ENCODE data around the gene UNKL.
"Not testable (repeated sequence)": the region's sequence is repeated elsewhere in the genome, so short reads cannot be mapped to it uniquely, and the experiment has no call there.

UNKL gene

DNA sequence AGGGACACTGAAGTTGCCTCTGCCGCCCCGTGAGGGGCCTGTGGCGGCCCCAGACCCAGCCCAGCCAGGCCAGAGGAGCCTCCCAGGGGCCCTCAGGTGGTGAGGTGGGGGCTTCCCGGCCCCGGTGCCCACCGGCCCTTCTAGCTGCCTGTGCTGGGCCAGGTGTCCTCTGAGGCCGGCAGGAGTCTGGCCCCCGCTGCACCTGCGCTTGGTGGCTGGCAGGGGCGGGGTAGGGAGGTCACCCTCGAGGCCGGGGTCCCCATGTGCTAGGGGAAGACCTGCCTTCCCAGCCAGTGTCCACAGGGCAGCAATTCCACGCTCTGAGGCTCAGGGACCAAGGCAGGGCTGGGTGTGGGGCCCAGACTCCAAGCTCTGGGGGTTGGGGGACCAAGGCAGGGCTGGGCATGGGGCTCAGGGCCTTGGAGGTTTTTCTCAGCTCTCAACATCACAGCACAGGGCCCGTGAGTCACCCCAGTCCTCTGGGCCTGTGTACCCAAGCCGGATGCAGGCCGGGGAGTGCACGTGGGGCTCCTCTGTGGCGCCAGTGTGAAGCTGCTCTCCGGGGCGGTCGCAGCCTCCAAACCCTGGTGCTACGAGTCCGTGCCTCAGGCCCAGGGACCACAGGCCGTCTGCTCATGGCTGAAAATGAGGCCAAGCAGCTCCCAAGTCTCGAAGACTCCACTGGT, 31.2 kb upstream of the UNKL start:
- Histone ChIP-seq H3K36me3 (ENCODE audit: control insufficient read depth in 1 of 2, insufficient read depth in 2 of 2, low read length in 2 of 2) (peaks cover 0 to 29% of the 10 kb centered on the region in 2 donors), H3K27ac (ENCODE audit: low read depth, low read length) (no peak overlapping the region), H3K4me3 (ENCODE audit: low read depth in 1 of 2, low read length in 2 of 2) (no peak overlapping the region), H3K9ac (ENCODE audit: low read depth in 1 of 2, low read length in 2 of 2) (no peak overlapping the region), H3K9me3 (ENCODE audit: control insufficient read depth in 1 of 2, low read length in 2 of 2) (no peaks in the 10 kb centered on the region), H3K4me1 (ENCODE audit: control insufficient read depth in 1 of 2, insufficient read depth in 2 of 2, low read length in 2 of 2) (no peaks in the 10 kb centered on the region), H3K27me3 (ENCODE audit: control insufficient read depth in 1 of 2, insufficient read depth in 2 of 2, low read length in 2 of 2) (no peaks in the 10 kb centered on the region)

DNA sequence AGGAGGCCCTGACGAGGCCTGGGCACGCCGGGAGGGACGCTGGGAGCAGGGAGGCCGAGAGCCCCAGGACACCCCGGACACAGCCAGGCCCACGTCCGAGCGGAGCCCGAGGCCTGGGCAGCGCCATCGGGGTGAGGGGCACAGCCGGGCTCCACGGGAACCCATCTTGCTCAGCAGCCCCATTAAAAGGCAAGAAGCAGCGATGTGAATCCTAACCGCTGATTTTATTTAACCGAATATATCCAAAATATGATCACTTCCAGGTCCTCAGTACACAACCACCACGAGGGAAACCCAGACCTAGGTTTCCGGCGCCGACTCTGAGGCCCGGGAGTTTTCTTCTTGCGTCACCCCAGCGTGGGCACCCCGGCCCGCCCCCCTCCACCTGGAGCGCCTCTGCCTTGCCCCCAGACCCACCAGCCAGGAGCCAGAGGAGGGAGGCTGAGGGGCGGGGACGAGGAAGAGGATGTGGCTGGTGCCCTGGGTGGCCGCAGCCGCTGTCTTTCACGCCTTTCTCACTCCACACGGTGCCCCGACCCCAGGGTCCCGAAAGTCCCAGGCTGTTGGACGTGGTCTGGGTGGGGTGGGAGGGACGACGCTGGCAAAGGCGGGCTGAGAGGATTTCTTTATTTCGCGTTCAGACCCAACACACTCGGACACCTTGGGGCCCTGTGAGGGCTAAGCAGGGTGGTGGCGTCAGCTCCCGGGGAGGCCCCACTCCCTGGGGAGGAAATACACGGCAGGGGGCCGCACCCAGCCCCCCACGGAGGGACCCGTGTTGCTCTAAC, 30.4 kb upstream of the UNKL start:
- H3K4me1 ChIP-seq (ENCODE audit: control insufficient read depth in 1 of 2, insufficient read depth in 2 of 2, low read length in 2 of 2) = no peaks in the 10 kb centered on the region
- no peaks in the 10 kb centered on the region for H3K27me3 ChIP-seq (ENCODE audit: control insufficient read depth in 1 of 2, insufficient read depth in 2 of 2, low read length in 2 of 2)
- peaks cover 0 to 29% of the 10 kb centered on the region in 2 donors for H3K36me3 ChIP-seq (ENCODE audit: control insufficient read depth in 1 of 2, insufficient read depth in 2 of 2, low read length in 2 of 2)
- no peak overlapping the region for H3K4me3 ChIP-seq (ENCODE audit: low read depth in 1 of 2, low read length in 2 of 2)
- H3K9me3 ChIP-seq (ENCODE audit: control insufficient read depth in 1 of 2, low read length in 2 of 2) = no peaks in the 10 kb centered on the region
- no peak overlapping the region for H3K9ac ChIP-seq (ENCODE audit: low read depth in 1 of 2, low read length in 2 of 2)
- no peak overlapping the region for H3K27ac ChIP-seq (ENCODE audit: low read depth, low read length)

DNA sequence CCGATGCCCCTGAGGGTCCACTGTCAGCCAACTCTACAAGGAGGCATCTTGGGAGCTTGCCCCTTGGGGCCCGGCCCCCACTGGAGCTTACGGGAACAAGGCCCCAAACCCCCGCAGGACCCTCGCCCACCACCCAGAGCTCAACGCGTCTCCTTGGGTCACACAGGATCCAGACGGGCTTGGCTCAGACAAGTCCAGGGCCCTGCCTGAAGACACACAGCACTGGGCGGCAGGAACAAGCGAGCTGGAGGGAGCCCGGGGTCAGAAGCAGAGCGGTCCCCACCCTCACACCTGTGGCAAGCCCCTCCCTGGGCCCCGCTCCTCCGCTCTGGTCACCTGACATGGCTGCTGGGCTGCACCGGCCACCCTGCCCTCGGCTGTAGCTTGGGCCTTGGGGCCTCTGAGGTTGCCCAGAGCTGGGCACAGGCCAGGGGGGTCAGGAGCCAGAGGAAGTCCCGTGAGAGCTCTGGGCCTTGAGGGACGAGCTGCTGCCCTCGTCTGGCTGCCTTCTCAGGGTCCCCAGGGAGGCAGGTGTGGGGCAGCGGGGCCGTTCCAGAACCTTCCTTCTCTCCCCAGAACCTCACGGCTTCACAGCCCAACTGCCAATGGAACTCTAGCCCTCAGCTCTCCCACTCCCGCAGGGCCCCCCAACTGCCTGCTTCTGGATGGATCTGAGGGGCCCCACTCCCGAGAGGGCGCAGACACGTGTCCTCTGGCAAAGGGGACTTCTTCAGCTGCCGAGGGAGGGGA, 29.7 kb upstream of the UNKL start, which contains the start of gene CCDC154:
CCDC154 (minus strand) TSS at position 577 of the 750 bp plus-strand sequence; CDS start at position 343, 234 bp downstream.
- H3K4me1 ChIP-seq (ENCODE audit: control insufficient read depth in 1 of 2, insufficient read depth in 2 of 2, low read length in 2 of 2) = no peaks in the 10 kb centered on the region
- no peaks in the 10 kb centered on the region for H3K9me3 ChIP-seq (ENCODE audit: control insufficient read depth in 1 of 2, low read length in 2 of 2)
- no peaks in the 10 kb centered on the region for H3K27me3 ChIP-seq (ENCODE audit: control insufficient read depth in 1 of 2, insufficient read depth in 2 of 2, low read length in 2 of 2)
- H3K27ac ChIP-seq (ENCODE audit: low read depth, low read length) = no peak within 1 kb of the TSS
- no peak within 1 kb of the TSS for H3K4me3 ChIP-seq (ENCODE audit: low read depth in 1 of 2, low read length in 2 of 2)
- H3K36me3 ChIP-seq (ENCODE audit: control insufficient read depth in 1 of 2, insufficient read depth in 2 of 2, low read length in 2 of 2) = peaks cover 0 to 24% of the 10 kb centered on the region in 2 donors
- no peak within 1 kb of the TSS for H3K9ac ChIP-seq (ENCODE audit: low read depth in 1 of 2, low read length in 2 of 2)

DNA sequence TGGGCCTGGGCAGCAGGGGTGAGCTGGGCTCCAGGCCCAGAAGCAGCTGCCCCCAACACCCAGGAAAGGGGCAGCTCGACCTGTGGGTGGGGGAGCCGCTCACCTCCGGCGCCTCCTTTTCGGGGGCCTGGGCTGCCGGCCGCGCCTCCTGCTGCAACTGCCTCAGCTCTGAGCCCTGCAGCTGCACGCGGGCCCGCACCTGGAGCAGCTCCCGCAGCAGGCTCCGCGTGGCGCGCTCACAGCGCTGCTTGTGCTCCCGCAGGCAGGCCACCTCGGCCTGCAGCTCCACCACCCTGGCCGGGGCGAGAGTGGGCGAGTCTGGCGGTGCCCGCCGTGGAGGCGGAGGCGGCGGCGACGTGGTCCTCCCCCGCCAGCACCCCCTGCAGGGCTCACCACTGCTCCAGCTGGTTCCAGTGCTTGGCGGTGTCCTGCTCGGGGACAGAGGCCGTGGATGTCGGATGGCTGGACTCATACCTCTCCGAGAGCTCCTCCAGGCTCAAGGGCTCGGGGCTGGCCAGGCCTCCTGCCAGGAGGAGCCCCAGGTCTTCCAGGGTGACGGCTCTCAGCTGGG, 29.0 kb upstream of the UNKL start:
- no peaks in the 10 kb centered on the region for H3K4me1 ChIP-seq (ENCODE audit: control insufficient read depth in 1 of 2, insufficient read depth in 2 of 2, low read length in 2 of 2)
- H3K36me3 ChIP-seq (ENCODE audit: control insufficient read depth in 1 of 2, insufficient read depth in 2 of 2, low read length in 2 of 2) = peaks cover 0 to 18% of the 10 kb centered on the region in 2 donors
- H3K27me3 ChIP-seq (ENCODE audit: control insufficient read depth in 1 of 2, insufficient read depth in 2 of 2, low read length in 2 of 2) = no peaks in the 10 kb centered on the region
- no peak overlapping the region for H3K4me3 ChIP-seq (ENCODE audit: low read depth in 1 of 2, low read length in 2 of 2)
- no peak overlapping the region for H3K9ac ChIP-seq (ENCODE audit: low read depth in 1 of 2, low read length in 2 of 2)
- H3K27ac ChIP-seq (ENCODE audit: low read depth, low read length) = no peak overlapping the region
- H3K9me3 ChIP-seq (ENCODE audit: control insufficient read depth in 1 of 2, low read length in 2 of 2) = no peaks in the 10 kb centered on the region

DNA sequence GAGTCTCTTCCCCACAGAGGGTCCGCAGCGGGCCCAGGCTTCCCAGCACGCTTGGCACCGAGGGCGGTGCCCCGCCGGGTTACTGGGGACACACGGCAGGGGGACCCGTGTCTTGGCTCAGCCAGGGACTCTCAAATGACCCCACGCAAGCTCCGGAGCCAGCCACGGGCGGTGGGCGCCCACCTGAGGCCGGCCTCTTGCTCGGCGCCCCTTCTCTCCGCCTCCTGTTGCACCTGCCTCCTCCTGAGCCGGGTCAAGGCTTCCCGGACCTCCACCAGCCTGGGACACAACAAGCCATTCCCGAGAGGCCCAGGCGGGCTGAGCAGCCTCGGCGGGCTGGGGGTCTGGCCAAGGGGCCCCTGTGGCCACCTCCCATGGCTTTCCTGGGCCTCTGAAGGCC, 28.2 kb upstream of the UNKL start:
- H3K4me3 ChIP-seq (ENCODE audit: low read depth in 1 of 2, low read length in 2 of 2) = no peak overlapping the region
- H3K4me1 ChIP-seq (ENCODE audit: control insufficient read depth in 1 of 2, insufficient read depth in 2 of 2, low read length in 2 of 2) = no peaks in the 10 kb centered on the region
- H3K9me3 ChIP-seq (ENCODE audit: control insufficient read depth in 1 of 2, low read length in 2 of 2) = no peaks in the 10 kb centered on the region
- no peaks in the 10 kb centered on the region for H3K27me3 ChIP-seq (ENCODE audit: control insufficient read depth in 1 of 2, insufficient read depth in 2 of 2, low read length in 2 of 2)
- no peak overlapping the region for H3K9ac ChIP-seq (ENCODE audit: low read depth in 1 of 2, low read length in 2 of 2)
- H3K27ac ChIP-seq (ENCODE audit: low read depth, low read length) = no peak overlapping the region
- peaks cover 0 to 14% of the 10 kb centered on the region in 2 donors for H3K36me3 ChIP-seq (ENCODE audit: control insufficient read depth in 1 of 2, insufficient read depth in 2 of 2, low read length in 2 of 2)

DNA sequence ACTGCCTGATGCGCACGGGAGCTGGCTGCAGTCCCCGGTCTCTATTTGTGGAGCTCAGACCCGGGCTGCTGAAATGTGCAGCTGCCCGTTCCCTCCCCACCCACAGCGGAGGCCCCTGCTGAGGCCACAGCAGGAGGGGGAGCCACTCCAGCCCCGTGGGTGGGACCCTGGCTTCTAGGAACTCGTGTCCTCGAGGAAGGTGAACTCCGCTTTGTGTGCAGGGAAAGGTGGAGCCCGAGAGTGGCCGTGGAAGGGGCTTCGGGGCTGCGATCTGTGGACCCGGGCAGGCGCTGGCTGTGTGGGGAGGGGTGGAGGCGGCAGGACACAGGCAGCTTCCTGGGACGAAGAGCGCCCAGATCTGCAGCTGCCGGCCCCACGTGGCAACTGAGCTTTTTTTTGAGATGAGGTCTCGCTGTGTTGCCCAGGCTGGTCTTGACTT, 26.9 kb upstream of the UNKL start:
- H3K9ac ChIP-seq (ENCODE audit: low read depth in 1 of 2, low read length in 2 of 2) = no peak overlapping the region
- peaks cover 0 to 7% of the 10 kb centered on the region in 2 donors for H3K36me3 ChIP-seq (ENCODE audit: control insufficient read depth in 1 of 2, insufficient read depth in 2 of 2, low read length in 2 of 2)
- H3K9me3 ChIP-seq (ENCODE audit: control insufficient read depth in 1 of 2, low read length in 2 of 2) = no peaks in the 10 kb centered on the region
- no peaks in the 10 kb centered on the region for H3K27me3 ChIP-seq (ENCODE audit: control insufficient read depth in 1 of 2, insufficient read depth in 2 of 2, low read length in 2 of 2)
- no peaks in the 10 kb centered on the region for H3K4me1 ChIP-seq (ENCODE audit: control insufficient read depth in 1 of 2, insufficient read depth in 2 of 2, low read length in 2 of 2)
- no peak overlapping the region for H3K4me3 ChIP-seq (ENCODE audit: low read depth in 1 of 2, low read length in 2 of 2)
- H3K27ac ChIP-seq (ENCODE audit: low read depth, low read length) = no peak overlapping the region

DNA sequence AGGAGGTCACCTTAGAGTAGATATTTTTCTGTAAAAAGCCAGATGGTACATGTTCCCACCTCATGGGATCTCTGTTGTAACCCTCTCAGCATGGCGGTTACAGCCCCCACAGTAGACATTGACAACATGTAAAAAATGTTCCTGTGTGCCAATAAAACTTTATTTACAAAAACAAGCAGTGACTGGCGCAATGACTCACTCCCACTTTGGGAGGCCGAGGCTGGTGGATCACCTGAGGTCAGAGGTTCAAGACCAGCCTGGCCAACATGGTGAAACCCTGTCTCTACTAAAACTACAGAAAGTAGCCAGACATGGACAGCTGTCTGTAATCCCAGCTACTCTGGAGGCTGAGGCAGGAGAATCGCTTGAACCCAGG, 25.2 kb upstream of the UNKL start:
- not testable (repeated sequence) for H3K4me3 ChIP-seq (ENCODE audit: low read depth in 1 of 2, low read length in 2 of 2); H3K27ac ChIP-seq (ENCODE audit: low read depth, low read length); H3K9me3 ChIP-seq (ENCODE audit: control insufficient read depth in 1 of 2, low read length in 2 of 2); H3K4me1 ChIP-seq (ENCODE audit: control insufficient read depth in 1 of 2, insufficient read depth in 2 of 2, low read length in 2 of 2); H3K36me3 ChIP-seq (ENCODE audit: control insufficient read depth in 1 of 2, insufficient read depth in 2 of 2, low read length in 2 of 2); H3K9ac ChIP-seq (ENCODE audit: low read depth in 1 of 2, low read length in 2 of 2); H3K27me3 ChIP-seq (ENCODE audit: control insufficient read depth in 1 of 2, insufficient read depth in 2 of 2, low read length in 2 of 2)

- Histone ChIP-seq H3K4me3 (ENCODE audit: low read depth in 1 of 2, low read length in 2 of 2) (no peak overlapping the region), H3K27ac (ENCODE audit: low read depth, low read length) (no peak overlapping the region), H3K9ac (ENCODE audit: low read depth in 1 of 2, low read length in 2 of 2) (no peak overlapping the region), H3K9me3 (ENCODE audit: control insufficient read depth in 1 of 2, low read length in 2 of 2) (no peaks in the 10 kb centered on the region), H3K36me3 (ENCODE audit: control insufficient read depth in 1 of 2, insufficient read depth in 2 of 2, low read length in 2 of 2) (no peaks in the 10 kb centered on the region), H3K27me3 (ENCODE audit: control insufficient read depth in 1 of 2, insufficient read depth in 2 of 2, low read length in 2 of 2) (no peaks in the 10 kb centered on the region), H3K4me1 (ENCODE audit: control insufficient read depth in 1 of 2, insufficient read depth in 2 of 2, low read length in 2 of 2) (no peaks in the 10 kb centered on the region)
Observed at GRCh38 chr16:1439058-1439698, 24.7 kb upstream of the UNKL start.

- Histone ChIP-seq H3K9ac (ENCODE audit: low read depth in 1 of 2, low read length in 2 of 2) (no peak overlapping the region), H3K27me3 (ENCODE audit: control insufficient read depth in 1 of 2, insufficient read depth in 2 of 2, low read length in 2 of 2) (no peaks in the 10 kb centered on the region), H3K27ac (ENCODE audit: low read depth, low read length) (no peak overlapping the region), H3K9me3 (ENCODE audit: control insufficient read depth in 1 of 2, low read length in 2 of 2) (no peaks in the 10 kb centered on the region), H3K4me3 (ENCODE audit: low read depth in 1 of 2, low read length in 2 of 2) (no peak overlapping the region), H3K4me1 (ENCODE audit: control insufficient read depth in 1 of 2, insufficient read depth in 2 of 2, low read length in 2 of 2) (no peaks in the 10 kb centered on the region), H3K36me3 (ENCODE audit: control insufficient read depth in 1 of 2, insufficient read depth in 2 of 2, low read length in 2 of 2) (no peaks in the 10 kb centered on the region)
Observed at GRCh38 chr16:1438229-1439057, 23.9 kb upstream of the UNKL start.
